SK-N-SH treated with all-trans-retinoic acid at 6 μM for 48 hours (cell line): ENCODE measurements around the gene LRRC74B.

ENCODE experiments used
- ATAC-seq: fragments of 200-7000 bp; cut with Tn5 transposase; 3 replicates; pipeline ENCODE4 v1.9.1; 2020; ENCODE audit warnings: mild to moderate bottlenecking, moderate library complexity
- ARNTL ChIP-seq: fragments of 450-650 bp; formaldehyde crosslinking; IDR thresholded peaks from 2 replicates; pipeline ENCODE4 v1.5.0; 2020; ENCODE audit warnings: low read depth, mild to moderate bottlenecking, moderate library complexity, borderline replicate concordance
- BACH2 ChIP-seq: fragments of 250-450 bp; sonication (Bioruptor Pico); IDR thresholded peaks from 2 replicates; pipeline ENCODE4 v1.9.0; 2021; ENCODE audit warnings: mild to moderate bottlenecking, borderline replicate concordance
- CSDC2 ChIP-seq: fragments of 250-450 bp; sonication (Bioruptor Pico); IDR thresholded peaks from 2 replicates; pipeline ENCODE4 v1.5.0; 2020; ENCODE audit warnings: mild to moderate bottlenecking, moderate library complexity
- ESRRG ChIP-seq: fragments of 250-450 bp; sonication (Bioruptor Pico); IDR thresholded peaks from 2 replicates; pipeline ENCODE4 v1.6.1; 2021; ENCODE audit warnings: mild to moderate bottlenecking
- GLIS3 ChIP-seq: fragments of 250-450 bp; sonication (Bioruptor Pico); IDR thresholded peaks from 2 replicates; pipeline ENCODE4 v1.5.0; 2020; ENCODE audit warnings: mild to moderate bottlenecking, moderate library complexity
- ISL1 ChIP-seq: fragments of 250-450 bp; sonication (Bioruptor Pico); IDR thresholded peaks from 2 replicates; pipeline ENCODE4 v2.1.2; 2022; ENCODE audit warnings: mild to moderate bottlenecking, moderate library complexity
- PPARA ChIP-seq: fragments of 250-450 bp; sonication (Bioruptor Pico); IDR thresholded peaks from 2 replicates; pipeline ENCODE4 v1.5.0; 2020; ENCODE audit warnings: mild to moderate bottlenecking, borderline replicate concordance
- RARB ChIP-seq: fragments of 250-450 bp; sonication (Bioruptor Pico); IDR thresholded peaks from 2 replicates; pipeline ENCODE4 v1.8.0; 2021; ENCODE audit warnings: mild to moderate bottlenecking, moderate library complexity
- SNAI2 ChIP-seq: fragments of 250-450 bp; sonication (Bioruptor Pico); IDR thresholded peaks from 2 replicates; pipeline ENCODE4 v1.5.0; 2020; ENCODE audit warnings: mild to moderate bottlenecking, moderate library complexity
- TCF4 ChIP-seq: fragments of 250-450 bp; sonication (Bioruptor Pico); IDR thresholded peaks from 2 replicates; pipeline ENCODE4 v1.8.0; 2021; ENCODE audit warnings: mild to moderate bottlenecking, moderate library complexity, borderline replicate concordance
- ZC3H10 ChIP-seq: fragments of 250-450 bp; sonication (Bioruptor Pico); IDR thresholded peaks from 2 replicates; pipeline ENCODE4 v1.5.1; 2021; ENCODE audit warnings: mild to moderate bottlenecking, moderate library complexity
- ZFP3 ChIP-seq: fragments of 250-450 bp; sonication (Bioruptor Pico); IDR thresholded peaks from 2 replicates; pipeline ENCODE4 v1.5.0; 2020; ENCODE audit warnings: mild to moderate bottlenecking, moderate library complexity
- ZFP30 ChIP-seq: fragments of 450-650 bp; formaldehyde crosslinking; IDR thresholded peaks from 2 replicates; pipeline ENCODE4 v1.5.0; 2022; ENCODE audit warnings: mild to moderate bottlenecking, moderate library complexity
- ZNF565 ChIP-seq: fragments of 450-650 bp; formaldehyde crosslinking; conservative IDR thresholded peaks from 2 replicates; pipeline ENCODE4 v1.5.0; 2020; ENCODE audit warnings: low read depth, mild to moderate bottlenecking, moderate library complexity
- ZNF70 ChIP-seq: fragments of 450-650 bp; formaldehyde crosslinking; IDR thresholded peaks from 2 replicates; pipeline ENCODE4 v1.5.0; 2020; ENCODE audit warnings: mild to moderate bottlenecking, moderate library complexity
- ZNF8 ChIP-seq: fragments of 450-650 bp; formaldehyde crosslinking; IDR thresholded peaks from 2 replicates; pipeline ENCODE4 v1.5.0; 2020; ENCODE audit warnings: mild to moderate bottlenecking, moderate library complexity
- TF ChIP-seq, protein P1 (sequence below): fragments of 250-450 bp; sonication (Bioruptor Pico); IDR thresholded peaks from 2 replicates; pipeline ENCODE4 v1.8.0; 2020; ENCODE audit warnings: mild to moderate bottlenecking, moderate library complexity, borderline replicate concordance
- TF ChIP-seq, protein P2 (sequence below): fragments of 250-450 bp; sonication (Bioruptor Pico); IDR thresholded peaks from 2 replicates; pipeline ENCODE4 v1.8.0; 2021; ENCODE audit warnings: low read depth, mild to moderate bottlenecking, moderate library complexity, borderline replicate concordance
- TF ChIP-seq, protein P3 (sequence below): fragments of 250-450 bp; sonication (Bioruptor Pico); IDR thresholded peaks from 2 replicates; pipeline ENCODE4 v1.5.1; 2020; ENCODE audit warnings: low read depth, mild to moderate bottlenecking, moderate library complexity
- TF ChIP-seq, protein P4 (sequence below): fragments of 250-450 bp; sonication (Bioruptor Pico); IDR thresholded peaks from 2 replicates; pipeline ENCODE4 v1.5.0; 2020; ENCODE audit warnings: mild to moderate bottlenecking, moderate library complexity
- TF ChIP-seq, protein P5 (sequence below): fragments of 250-450 bp; sonication (Bioruptor Pico); IDR thresholded peaks from 2 replicates; pipeline ENCODE4 v1.5.1; 2021; ENCODE audit warnings: mild to moderate bottlenecking, moderate library complexity

LRRC74B gene

DNA sequence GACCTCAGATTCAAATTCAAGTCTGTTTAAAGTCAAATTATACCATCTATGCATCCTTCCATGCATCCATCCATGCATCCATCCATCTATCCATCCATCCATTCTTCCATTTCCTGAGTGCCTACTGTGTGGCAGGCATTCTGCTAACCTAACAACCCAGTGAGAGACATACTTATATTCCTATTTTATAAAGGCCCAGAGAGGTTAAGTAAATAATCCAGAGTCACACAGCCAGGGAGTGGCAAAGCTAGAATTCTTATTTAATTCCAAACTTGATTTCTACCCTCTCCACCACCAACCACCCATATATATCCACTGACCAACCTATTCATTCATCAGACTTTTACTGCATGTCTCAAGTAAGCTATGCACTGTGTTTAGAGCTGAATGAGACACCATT lies 53.8 kb downstream of the LRRC74B start (continued):
- TF ChIP-seq, protein P1, sequence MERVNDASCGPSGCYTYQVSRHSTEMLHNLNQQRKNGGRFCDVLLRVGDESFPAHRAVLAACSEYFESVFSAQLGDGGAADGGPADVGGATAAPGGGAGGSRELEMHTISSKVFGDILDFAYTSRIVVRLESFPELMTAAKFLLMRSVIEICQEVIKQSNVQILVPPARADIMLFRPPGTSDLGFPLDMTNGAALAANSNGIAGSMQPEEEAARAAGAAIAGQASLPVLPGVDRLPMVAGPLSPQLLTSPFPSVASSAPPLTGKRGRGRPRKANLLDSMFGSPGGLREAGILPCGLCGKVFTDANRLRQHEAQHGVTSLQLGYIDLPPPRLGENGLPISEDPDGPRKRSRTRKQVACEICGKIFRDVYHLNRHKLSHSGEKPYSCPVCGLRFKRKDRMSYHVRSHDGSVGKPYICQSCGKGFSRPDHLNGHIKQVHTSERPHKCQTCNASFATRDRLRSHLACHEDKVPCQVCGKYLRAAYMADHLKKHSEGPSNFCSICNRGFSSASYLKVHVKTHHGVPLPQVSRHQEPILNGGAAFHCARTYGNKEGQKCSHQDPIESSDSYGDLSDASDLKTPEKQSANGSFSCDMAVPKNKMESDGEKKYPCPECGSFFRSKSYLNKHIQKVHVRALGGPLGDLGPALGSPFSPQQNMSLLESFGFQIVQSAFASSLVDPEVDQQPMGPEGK: no peak
- TF ChIP-seq, protein P2, sequence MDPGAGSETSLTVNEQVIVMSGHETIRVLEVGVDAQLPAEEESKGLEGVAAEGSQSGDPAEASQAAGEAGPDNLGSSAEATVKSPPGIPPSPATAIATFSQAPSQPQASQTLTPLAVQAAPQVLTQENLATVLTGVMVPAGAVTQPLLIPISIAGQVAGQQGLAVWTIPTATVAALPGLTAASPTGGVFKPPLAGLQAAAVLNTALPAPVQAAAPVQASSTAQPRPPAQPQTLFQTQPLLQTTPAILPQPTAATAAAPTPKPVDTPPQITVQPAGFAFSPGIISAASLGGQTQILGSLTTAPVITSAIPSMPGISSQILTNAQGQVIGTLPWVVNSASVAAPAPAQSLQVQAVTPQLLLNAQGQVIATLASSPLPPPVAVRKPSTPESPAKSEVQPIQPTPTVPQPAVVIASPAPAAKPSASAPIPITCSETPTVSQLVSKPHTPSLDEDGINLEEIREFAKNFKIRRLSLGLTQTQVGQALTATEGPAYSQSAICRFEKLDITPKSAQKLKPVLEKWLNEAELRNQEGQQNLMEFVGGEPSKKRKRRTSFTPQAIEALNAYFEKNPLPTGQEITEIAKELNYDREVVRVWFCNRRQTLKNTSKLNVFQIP: no peak
- TF ChIP-seq ZNF70 (CRISPR knock-in tag) (no peak), TCF4 (CRISPR knock-in tag) (no peak), ARNTL (CRISPR knock-in tag) (no peak)

DNA sequence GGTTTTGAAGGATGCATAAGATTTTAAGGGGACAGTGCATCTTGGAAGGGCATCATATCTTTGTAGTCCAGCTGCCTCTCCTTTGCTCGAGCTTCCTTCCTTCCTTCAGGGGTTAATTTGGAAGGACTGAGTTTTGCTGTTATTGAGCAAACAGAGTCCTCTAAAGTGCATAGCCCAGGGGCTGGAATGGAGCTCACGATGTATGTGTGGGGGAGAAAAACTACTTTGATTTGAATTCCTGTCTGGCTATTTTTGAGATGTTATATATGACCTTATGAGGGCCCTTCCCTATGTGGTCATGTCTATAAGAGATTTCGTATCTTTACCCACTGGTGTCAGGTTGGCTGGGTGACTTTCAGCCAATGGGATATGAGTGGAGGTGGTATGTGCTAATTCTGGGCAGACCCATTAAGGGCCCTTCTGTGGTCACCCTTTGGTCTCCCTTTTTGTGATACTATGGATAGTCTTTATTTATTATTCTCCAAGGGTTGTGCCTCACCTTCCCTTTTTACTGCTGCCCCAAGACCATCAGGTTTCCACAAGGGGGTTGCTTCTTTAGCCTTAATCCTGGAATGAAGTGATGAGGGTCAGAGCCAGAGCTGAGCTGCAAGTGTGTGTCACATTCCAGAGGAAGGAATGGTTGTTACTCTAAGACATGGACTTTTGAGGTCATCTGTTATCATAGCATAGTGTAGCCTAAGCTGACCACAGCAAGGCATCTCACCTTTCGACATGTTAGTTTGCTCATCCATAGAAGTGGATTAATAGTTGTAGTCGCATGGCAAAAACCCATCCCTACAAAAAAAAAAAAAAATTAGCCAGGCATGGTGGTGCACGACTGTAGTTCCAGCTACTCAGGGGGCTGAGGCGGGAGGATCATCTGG lies 54.6 kb downstream of the LRRC74B start:
- no peak for TF ChIP-seq BACH2
- TF ChIP-seq ZFP3: no peak
- TF ChIP-seq, protein P3, sequence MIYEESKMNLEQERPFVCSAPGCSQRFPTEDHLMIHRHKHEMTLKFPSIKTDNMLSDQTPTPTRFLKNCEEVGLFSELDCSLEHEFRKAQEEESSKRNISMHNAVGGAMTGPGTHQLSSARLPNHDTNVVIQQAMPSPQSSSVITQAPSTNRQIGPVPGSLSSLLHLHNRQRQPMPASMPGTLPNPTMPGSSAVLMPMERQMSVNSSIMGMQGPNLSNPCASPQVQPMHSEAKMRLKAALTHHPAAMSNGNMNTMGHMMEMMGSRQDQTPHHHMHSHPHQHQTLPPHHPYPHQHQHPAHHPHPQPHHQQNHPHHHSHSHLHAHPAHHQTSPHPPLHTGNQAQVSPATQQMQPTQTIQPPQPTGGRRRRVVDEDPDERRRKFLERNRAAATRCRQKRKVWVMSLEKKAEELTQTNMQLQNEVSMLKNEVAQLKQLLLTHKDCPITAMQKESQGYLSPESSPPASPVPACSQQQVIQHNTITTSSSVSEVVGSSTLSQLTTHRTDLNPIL (CRISPR knock-in tag): no peak
- no peak for TF ChIP-seq SNAI2 (CRISPR knock-in tag)
- no peak for ATAC-seq

DNA sequence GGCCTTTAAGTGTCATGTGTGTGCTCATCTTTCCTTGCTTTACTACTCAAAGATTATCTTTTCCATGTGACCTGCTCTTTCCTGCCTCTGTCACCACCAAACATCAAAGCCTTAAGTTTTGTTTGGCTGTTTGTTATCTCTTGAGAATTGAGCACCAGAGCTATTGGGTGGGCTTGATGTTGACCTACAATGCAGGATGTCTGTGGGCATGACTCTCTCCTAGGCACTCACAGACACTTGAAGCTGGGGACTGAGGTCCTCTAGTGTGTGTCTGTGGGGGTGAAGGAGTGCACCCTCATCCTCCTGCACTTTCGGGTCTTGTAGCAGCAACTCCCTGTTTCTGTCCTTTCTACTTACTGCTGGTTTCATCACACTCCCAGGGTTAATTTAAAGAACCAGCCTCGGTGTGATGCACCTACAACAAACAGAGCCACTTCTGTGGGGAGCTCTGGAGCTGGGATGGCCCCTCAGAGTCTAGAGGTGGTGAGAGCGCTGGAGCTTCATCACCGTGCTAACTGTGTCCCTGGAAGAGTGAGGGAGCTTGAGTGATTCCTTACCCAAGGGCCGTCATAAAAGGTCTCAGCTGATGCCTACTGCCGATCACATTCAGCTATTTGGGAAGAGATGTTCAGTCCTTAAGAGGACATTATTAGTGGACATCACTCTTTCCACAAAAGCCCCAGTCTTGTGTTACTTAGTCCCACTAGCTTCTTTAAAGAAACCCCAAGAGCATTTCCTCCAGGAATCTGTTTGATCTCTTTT lies 56.3 kb downstream of the LRRC74B start:
- ATAC-seq: no peak
- TF ChIP-seq ZNF565 (CRISPR knock-in tag) (no peak), ZFP30 (CRISPR knock-in tag) (no peak), ARNTL (CRISPR knock-in tag) (no peak), CSDC2 (CRISPR knock-in tag) (no peak), BACH2 (no peak), SNAI2 (CRISPR knock-in tag) (no peak), ZC3H10 (CRISPR knock-in tag) (no peak), RARB (CRISPR knock-in tag) (no peak), ZFP3 (no peak), ESRRG (CRISPR knock-in tag) (no peak), GLIS3 (CRISPR knock-in tag) (no peak)

DNA sequence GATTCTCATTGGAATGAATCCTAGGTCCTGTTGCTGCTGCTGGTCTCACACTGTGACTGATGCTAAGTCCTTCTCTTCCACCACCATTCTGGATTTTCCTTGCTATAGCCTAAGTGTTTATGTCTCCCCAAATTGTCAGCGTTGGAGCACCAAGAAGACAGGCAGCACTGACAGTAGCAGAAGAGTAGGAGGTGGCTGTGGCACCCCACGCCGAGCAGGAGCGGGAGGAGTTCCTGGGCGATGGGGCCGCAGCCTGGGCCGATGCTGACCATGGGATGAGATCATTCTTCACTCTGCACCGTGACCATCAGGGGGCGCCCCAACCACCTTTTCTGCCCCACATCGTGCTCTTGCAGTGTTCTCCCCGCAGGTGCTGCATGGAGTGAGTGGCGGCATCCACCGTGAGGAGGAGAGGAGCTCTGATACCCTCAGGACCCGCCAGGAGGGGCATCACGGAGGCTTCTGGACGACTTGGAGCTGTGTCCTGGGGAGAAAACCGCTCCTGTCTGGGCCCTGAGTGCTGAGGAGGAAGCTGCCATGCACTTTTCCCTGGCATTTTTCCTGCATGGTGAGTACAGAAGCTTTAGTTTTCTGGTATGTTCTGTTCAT lies 57.0 kb downstream of the LRRC74B start:
- ATAC-seq: peak; percentile 98
- TF ChIP-seq, protein P1: no peak
- no peak for TF ChIP-seq ZNF70 (CRISPR knock-in tag)
- no peak for TF ChIP-seq CSDC2 (CRISPR knock-in tag)
- TF ChIP-seq, protein P4, sequence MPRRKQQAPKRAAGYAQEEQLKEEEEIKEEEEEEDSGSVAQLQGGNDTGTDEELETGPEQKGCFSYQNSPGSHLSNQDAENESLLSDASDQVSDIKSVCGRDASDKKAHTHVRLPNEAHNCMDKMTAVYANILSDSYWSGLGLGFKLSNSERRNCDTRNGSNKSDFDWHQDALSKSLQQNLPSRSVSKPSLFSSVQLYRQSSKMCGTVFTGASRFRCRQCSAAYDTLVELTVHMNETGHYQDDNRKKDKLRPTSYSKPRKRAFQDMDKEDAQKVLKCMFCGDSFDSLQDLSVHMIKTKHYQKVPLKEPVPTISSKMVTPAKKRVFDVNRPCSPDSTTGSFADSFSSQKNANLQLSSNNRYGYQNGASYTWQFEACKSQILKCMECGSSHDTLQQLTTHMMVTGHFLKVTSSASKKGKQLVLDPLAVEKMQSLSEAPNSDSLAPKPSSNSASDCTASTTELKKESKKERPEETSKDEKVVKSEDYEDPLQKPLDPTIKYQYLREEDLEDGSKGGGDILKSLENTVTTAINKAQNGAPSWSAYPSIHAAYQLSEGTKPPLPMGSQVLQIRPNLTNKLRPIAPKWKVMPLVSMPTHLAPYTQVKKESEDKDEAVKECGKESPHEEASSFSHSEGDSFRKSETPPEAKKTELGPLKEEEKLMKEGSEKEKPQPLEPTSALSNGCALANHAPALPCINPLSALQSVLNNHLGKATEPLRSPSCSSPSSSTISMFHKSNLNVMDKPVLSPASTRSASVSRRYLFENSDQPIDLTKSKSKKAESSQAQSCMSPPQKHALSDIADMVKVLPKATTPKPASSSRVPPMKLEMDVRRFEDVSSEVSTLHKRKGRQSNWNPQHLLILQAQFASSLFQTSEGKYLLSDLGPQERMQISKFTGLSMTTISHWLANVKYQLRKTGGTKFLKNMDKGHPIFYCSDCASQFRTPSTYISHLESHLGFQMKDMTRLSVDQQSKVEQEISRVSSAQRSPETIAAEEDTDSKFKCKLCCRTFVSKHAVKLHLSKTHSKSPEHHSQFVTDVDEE (CRISPR knock-in tag): no peak
- TF ChIP-seq GLIS3 (CRISPR knock-in tag): no peak
- TF ChIP-seq, protein P5, sequence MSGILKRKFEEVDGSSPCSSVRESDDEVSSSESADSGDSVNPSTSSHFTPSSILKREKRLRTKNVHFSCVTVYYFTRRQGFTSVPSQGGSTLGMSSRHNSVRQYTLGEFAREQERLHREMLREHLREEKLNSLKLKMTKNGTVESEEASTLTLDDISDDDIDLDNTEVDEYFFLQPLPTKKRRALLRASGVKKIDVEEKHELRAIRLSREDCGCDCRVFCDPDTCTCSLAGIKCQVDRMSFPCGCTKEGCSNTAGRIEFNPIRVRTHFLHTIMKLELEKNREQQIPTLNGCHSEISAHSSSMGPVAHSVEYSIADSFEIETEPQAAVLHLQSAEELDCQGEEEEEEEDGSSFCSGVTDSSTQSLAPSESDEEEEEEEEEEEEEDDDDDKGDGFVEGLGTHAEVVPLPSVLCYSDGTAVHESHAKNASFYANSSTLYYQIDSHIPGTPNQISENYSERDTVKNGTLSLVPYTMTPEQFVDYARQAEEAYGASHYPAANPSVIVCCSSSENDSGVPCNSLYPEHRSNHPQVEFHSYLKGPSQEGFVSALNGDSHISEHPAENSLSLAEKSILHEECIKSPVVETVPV (CRISPR knock-in tag): no peak
- no peak for TF ChIP-seq SNAI2 (CRISPR knock-in tag)
- TF ChIP-seq ZC3H10 (CRISPR knock-in tag): no peak
- TF ChIP-seq TCF4 (CRISPR knock-in tag): no peak
- no peak for TF ChIP-seq ZFP30 (CRISPR knock-in tag)
- no peak for TF ChIP-seq BACH2
- no peak for TF ChIP-seq ZFP3
- TF ChIP-seq ESRRG (CRISPR knock-in tag): no peak
- no peak for TF ChIP-seq ZNF8
- TF ChIP-seq ISL1: no peak
- no peak for TF ChIP-seq RARB (CRISPR knock-in tag)
- TF ChIP-seq PPARA (CRISPR knock-in tag): no peak
